Vagina (tissue), 2 donors: ENCODE measurements around the gene ZNF385A.

Experiments
- CTCF ChIP-seq, 3 experiments: fragments of 450-650 bp in 2 of 3; fragments of 200-600 bp in 1 of 3; sonication (generic) in 1 of 3; IDR thresholded peaks; one replicate each; pipeline ENCODE4 v1.5.1; 2017 to 2019; ENCODE audit warnings: antibody characterized with exemption in 3 of 3, mild to moderate bottlenecking in 2 of 3, moderate library complexity in 2 of 3
- POLR2A ChIP-seq, 2 donors: fragments of 450-650 bp; IDR thresholded peaks; one replicate each; pipeline ENCODE4 v1.6.1; 2017; ENCODE audit warnings: antibody characterized with exemption in 2 of 2, mild to moderate bottlenecking in 2 of 2, moderate library complexity in 2 of 2

GRCh38 chr12:54398995-54399793 is 14.7 kb upstream of the ZNF385A start:
- TF ChIP-seq POLR2A (IDR thresholded peaks at IDR 0.05) (no peak), CTCF (IDR thresholded peaks at IDR 0.05) (peak; percentile 96 to 98 (median 98))
